Mononuclear cell (primary cell): ENCODE results near the gene NANS. TPM values are rescaled to one million over a fixed set of nuclear protein-coding genes. Genes with fewer than 3 reads are reported as not detected.
A peak's percentile ranks its signal among the peaks of the same experiment; 100 is the strongest.
"Not testable (repeated sequence)": the region's sequence is repeated elsewhere in the genome, so short reads cannot be mapped to it uniquely, and the experiment has no call there.

Experiments
- H3K27me3 ChIP-seq: 2 replicates; pipeline ENCODE4 v1.6.0; 2011; ENCODE audit warnings: low read length, control low read depth; ENCODE audit not compliant: insufficient read depth
- H3K4me1 ChIP-seq: 2 replicates; pipeline ENCODE4 v1.5.1; 2011; ENCODE audit warnings: mild to moderate bottlenecking, low read length, control low read depth; ENCODE audit not compliant: insufficient read depth
- H3K4me3 ChIP-seq: 2 replicates; pipeline ENCODE4 v1.5.1; 2011; ENCODE audit warnings: mild to moderate bottlenecking, low read length, moderate library complexity
- H3K9me3 ChIP-seq: 2 replicates; pipeline ENCODE4 v1.5.1; 2011; ENCODE audit warnings: low read depth, mild to moderate bottlenecking, control low read depth, low read length
- total RNA-seq: library from RNA; depleted of rRNA; stranded (reverse); fragments of >200 nt; gene quantifications from one replicate; pipeline ENCODE4 v1.2.3, GENCODE V29; 2012

NANS gene
- total RNA-seq, 1 donor, result 41.1 TPM

GRCh38 chr9:98054376-98054951, 2.1 kb upstream of the NANS start:
- H3K9me3 ChIP-seq, result no peaks in the 10 kb centered on the region
- H3K4me3 ChIP-seq, result no peak overlapping the region
- H3K4me1 ChIP-seq, result peaks cover 29% of the 10 kb centered on the region
- no peaks in the 10 kb centered on the region for H3K27me3 ChIP-seq

- no peaks in the 10 kb centered on the region for H3K27me3 ChIP-seq
- peak overlapping the region; percentile 72 for H3K4me3 ChIP-seq
- H3K9me3 ChIP-seq, result no peaks in the 10 kb centered on the region
- peaks cover 25% of the 10 kb centered on the region for H3K4me1 ChIP-seq
Measured at GRCh38 chr9:98057138-98057799, 737 bp downstream of the NANS start.

GRCh38 chr9:98062161-98062560, 5.6 kb downstream of the NANS start:
- no peaks in the 10 kb centered on the region for H3K27me3 ChIP-seq
- H3K9me3 ChIP-seq, result no peaks in the 10 kb centered on the region
- peaks cover 17% of the 10 kb centered on the region for H3K4me1 ChIP-seq
- H3K4me3 ChIP-seq, result no peak overlapping the region

- H3K4me1 ChIP-seq, result no peaks in the 10 kb centered on the region
- H3K4me3 ChIP-seq, result no peak overlapping the region
- no peaks in the 10 kb centered on the region for H3K27me3 ChIP-seq
- H3K9me3 ChIP-seq, result no peaks in the 10 kb centered on the region
Measured at GRCh38 chr9:98064623-98065392, 8.3 kb downstream of the NANS start.

GRCh38 chr9:98066235-98066634, 9.7 kb downstream of the NANS start:
- no peaks in the 10 kb centered on the region for H3K4me1 ChIP-seq
- H3K4me3 ChIP-seq, result no peak overlapping the region
- H3K27me3 ChIP-seq, result no peaks in the 10 kb centered on the region
- no peaks in the 10 kb centered on the region for H3K9me3 ChIP-seq

- Histone ChIP-seq H3K4me1 (peaks cover 8% of the 10 kb centered on the region), H3K27me3 (no peaks in the 10 kb centered on the region), H3K9me3 (no peaks in the 10 kb centered on the region), H3K4me3 (no peak overlapping the region)
Measured at GRCh38 chr9:98067184-98067583, 10.7 kb downstream of the NANS start.

- Histone ChIP-seq H3K4me3 (no peak overlapping the region), H3K9me3 (no peaks in the 10 kb centered on the region), H3K4me1 (peaks cover 15% of the 10 kb centered on the region), H3K27me3 (no peaks in the 10 kb centered on the region)
Measured at GRCh38 chr9:98069551-98069950, 13.0 kb downstream of the NANS start.

GRCh38 chr9:98070704-98071103, 14.2 kb downstream of the NANS start:
- no peaks in the 10 kb centered on the region for H3K27me3 ChIP-seq
- peaks cover 25% of the 10 kb centered on the region for H3K4me1 ChIP-seq
- H3K4me3 ChIP-seq, result no peak overlapping the region
- H3K9me3 ChIP-seq, result no peaks in the 10 kb centered on the region

GRCh38 chr9:98071737-98072136, 15.2 kb downstream of the NANS start:
- Histone ChIP-seq H3K9me3 (no peaks in the 10 kb centered on the region), H3K4me1 (peaks cover 30% of the 10 kb centered on the region), H3K4me3 (no peak overlapping the region), H3K27me3 (no peaks in the 10 kb centered on the region)

- Histone ChIP-seq H3K27me3 (no peaks in the 10 kb centered on the region), H3K4me1 (peaks cover 30% of the 10 kb centered on the region), H3K9me3 (no peaks in the 10 kb centered on the region)
Measured at GRCh38 chr9:98074115-98074990, 17.8 kb downstream of the NANS start.

GRCh38 chr9:98075332-98075805, 18.8 kb downstream of the NANS start:
- H3K4me3 ChIP-seq, result no peak overlapping the region

More at GRCh38 chr9:98074115-98074990, 17.8 kb downstream of the NANS start:
- H3K4me3 ChIP-seq, result no peak overlapping the region

GRCh38 chr9:98076514-98076890, 20.0 kb downstream of the NANS start:
- not testable (repeated sequence) for H3K9me3 ChIP-seq, H3K4me3 ChIP-seq, H3K27me3 ChIP-seq
- H3K4me1 ChIP-seq, result peaks cover 29% of the 10 kb centered on the region

More at GRCh38 chr9:98075332-98075805, 18.8 kb downstream of the NANS start:
- Histone ChIP-seq H3K27me3 (no peaks in the 10 kb centered on the region), H3K9me3 (no peaks in the 10 kb centered on the region), H3K4me1 (peaks cover 30% of the 10 kb centered on the region)

- H3K4me1 ChIP-seq, result peaks cover 22% of the 10 kb centered on the region
- no peak overlapping the region for H3K4me3 ChIP-seq
Measured at GRCh38 chr9:98078895-98079294, 22.4 kb downstream of the NANS start.

GRCh38 chr9:98080326-98080725, 23.8 kb downstream of the NANS start:
- Histone ChIP-seq H3K4me1 (peaks cover 7% of the 10 kb centered on the region), H3K9me3 (no peaks in the 10 kb centered on the region), H3K27me3 (no peaks in the 10 kb centered on the region), H3K4me3 (no peak overlapping the region)

More at GRCh38 chr9:98078895-98079294, 22.4 kb downstream of the NANS start:
- Histone ChIP-seq H3K9me3 (no peaks in the 10 kb centered on the region), H3K27me3 (no peaks in the 10 kb centered on the region)
